HTERT RPE-1 (cell line): ENCODE results near the gene DOCK4.

Experiments used
- in situ Hi-C: fragments of 300-500 bp; cut with MboI; formaldehyde crosslinking; loops from 4 replicates; pipeline ENCODE4 v1.14.3; 2020; ENCODE audit warnings: low sequenced_read_pairs

Gene DOCK4

DNA sequence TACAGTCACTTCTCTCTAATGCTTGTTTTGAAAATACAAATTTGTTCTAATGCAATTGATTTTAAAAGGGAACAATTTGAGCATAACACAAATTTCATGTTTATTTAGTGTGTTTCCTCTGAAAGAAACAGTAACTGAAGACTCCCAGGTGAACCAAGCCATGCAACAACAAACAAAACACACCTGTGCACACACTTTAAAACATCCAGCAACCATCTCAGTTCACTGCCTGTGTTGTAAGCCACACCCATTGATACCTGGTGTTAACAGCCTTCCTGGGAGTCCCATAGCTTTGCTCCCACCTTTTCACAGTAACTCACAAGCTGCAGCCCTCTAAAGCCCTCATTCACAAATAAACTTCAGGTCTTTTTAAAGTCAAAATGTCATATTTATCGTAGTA is 89.3 kb downstream of the DOCK4 start:
- in situ Hi-C loops, result no loop called here

GRCh38 chr7:112116358-112116757 is 89.8 kb downstream of the DOCK4 start:
- in situ Hi-C loops, result no loop called here

DNA sequence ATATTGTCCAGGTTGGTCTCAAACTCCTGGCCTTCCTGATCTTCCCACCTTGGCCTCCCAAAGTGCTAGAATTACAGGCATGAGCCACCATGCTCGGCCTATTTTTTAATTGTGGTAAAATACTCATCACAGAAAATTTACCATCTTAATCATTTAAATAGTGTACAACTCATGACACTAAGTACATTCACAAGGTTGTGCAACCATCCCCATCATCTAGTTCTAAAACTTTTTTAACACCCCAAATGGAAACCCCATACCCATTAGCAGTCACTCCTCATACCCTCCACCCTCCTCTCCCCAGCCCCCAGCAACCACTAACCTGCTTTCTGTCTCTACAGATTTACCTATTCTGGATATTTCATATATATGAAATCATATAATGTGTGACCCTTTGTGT is 90.3 kb downstream of the DOCK4 start:
- in situ Hi-C loops, result no loop called here

DNA sequence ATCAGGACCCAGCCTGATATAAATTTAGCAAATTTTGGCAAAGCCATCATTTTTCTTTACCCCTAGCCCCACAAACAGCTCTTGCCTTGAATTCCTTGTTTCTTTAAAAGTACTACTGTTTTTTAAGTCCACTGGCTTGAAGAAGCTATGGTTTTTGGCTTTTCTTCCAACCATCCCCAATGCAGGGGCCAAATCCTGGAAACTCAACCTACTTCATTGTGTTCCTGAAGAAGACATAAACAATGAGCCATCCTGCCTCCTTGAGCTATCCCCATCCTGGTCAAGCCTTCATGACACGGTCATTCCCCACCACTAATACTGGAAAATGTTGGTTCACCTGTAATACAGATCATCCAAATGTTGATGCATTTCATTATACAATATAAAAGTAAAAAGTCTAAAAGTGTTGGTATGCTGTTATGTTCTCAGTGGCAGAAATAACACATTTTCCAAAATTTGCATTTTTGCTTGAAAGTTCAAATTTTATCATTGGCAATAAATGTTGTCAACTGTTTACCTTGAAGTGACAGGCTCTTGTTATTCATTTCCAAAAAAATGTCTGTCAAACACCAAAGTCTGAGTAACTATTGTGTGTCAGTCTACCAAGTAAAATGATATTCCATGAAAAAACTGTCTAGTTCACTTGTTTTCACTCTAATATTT is 92.2 kb downstream of the DOCK4 start:
- in situ Hi-C loops, result no loop called here

DNA sequence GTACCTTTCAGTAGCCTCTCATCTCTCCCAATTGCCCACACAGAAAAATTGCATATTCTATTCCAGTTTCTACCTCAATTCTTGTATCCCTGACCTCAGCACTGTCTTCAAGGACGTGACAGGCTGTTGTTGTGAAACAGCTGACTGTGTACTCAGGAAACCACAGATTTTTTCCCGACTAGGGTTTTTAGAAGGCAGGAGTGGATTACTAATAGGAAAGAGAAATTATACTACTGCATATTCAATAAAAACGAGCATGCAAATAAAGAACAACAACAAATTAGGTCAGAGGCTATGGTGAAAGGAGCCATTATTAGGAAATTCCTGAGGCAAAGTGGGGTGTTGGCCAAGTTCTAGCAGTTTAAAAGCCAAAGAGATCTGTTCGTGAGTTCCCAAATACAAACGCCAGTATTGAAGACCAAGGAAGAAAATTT is 93.4 kb downstream of the DOCK4 start:
- in situ Hi-C loops, result no loop called here

- in situ Hi-C loops, result no loop called here
Observed at GRCh38 chr7:112110651-112111050, 95.5 kb downstream of the DOCK4 start.

DNA sequence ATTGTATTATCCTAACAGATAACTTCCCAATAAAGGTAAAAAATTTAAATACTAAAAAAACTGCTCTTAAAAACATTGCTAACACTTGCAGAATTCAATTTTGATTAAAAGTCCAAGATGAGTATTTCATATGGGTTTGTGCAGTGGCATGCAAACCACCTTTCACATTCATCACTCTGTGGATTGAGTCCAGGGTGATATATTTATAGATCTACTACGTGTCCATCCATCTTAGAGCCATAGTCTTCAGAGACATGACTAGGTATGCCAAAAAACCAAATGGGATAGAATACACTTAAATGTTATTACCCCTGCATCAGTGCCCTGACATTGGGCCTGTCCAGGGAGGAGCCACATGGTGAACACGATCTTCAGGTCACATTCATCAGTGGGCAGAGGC is 96.0 kb downstream of the DOCK4 start:
- in situ Hi-C loops, result no loop called here

GRCh38 chr7:112108981-112109380 is 97.2 kb downstream of the DOCK4 start:
- in situ Hi-C loops, result no loop called here

- in situ Hi-C loops, result no loop called here
Observed at GRCh38 chr7:112105584-112106530, 100.3 kb downstream of the DOCK4 start.

GRCh38 chr7:112104120-112104519 is 102.1 kb downstream of the DOCK4 start:
- in situ Hi-C loops, result no loop called here

GRCh38 chr7:112103246-112103645 is 103.0 kb downstream of the DOCK4 start:
- in situ Hi-C loops, result no loop called here

DNA sequence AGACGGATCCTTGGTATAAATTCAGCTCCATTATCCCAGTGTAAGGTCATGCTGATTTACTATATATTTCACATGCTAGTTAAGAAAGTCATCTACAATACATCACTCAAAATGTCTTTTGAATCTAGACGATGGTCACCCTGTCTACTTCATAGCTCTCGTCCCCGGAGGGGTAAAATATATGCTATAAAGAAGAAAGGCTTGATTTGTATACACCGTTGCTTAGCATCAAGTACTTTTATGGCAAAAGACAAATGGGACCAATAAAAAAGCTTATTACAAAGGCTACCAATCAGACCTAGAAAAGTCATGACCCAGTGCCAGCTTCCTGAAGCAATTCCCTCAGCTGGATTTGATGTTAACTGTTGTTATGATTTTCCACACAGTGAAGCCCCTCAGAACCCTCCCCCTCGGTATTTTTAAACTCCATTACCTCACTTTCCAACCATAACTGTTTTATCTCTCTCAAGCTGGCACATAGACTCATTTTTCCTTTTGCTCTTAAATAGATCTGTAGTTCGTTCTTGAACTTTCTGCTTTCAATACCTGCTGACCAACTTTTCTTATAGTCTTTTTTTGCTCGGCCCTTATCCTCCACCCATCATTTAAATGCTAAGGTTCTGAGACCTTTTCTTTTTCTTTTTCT is 104.9 kb downstream of the DOCK4 start:
- in situ Hi-C loops, result no loop called here

DNA sequence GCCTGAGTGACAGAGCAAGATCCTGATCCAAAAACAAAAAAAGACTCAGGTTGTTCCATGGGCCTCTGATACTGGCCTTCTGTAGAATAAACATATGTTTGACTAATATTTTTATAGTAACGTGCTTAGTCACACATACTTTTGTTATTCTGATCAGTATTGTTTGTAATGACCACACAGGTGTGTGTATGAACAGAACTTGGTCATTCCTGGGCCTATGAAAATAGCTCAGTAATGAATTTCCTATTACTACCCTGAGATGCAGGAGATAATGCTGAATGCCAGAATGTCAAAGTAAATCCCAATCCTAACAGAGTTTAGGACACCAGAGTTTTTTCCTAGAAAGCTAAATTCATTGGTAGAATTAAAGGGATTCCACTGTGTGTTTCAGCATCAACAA is 108.7 kb downstream of the DOCK4 start:
- in situ Hi-C loops, result no loop called here

GRCh38 chr7:112093409-112093808 is 112.8 kb downstream of the DOCK4 start:
- in situ Hi-C loops, result no loop called here

DNA sequence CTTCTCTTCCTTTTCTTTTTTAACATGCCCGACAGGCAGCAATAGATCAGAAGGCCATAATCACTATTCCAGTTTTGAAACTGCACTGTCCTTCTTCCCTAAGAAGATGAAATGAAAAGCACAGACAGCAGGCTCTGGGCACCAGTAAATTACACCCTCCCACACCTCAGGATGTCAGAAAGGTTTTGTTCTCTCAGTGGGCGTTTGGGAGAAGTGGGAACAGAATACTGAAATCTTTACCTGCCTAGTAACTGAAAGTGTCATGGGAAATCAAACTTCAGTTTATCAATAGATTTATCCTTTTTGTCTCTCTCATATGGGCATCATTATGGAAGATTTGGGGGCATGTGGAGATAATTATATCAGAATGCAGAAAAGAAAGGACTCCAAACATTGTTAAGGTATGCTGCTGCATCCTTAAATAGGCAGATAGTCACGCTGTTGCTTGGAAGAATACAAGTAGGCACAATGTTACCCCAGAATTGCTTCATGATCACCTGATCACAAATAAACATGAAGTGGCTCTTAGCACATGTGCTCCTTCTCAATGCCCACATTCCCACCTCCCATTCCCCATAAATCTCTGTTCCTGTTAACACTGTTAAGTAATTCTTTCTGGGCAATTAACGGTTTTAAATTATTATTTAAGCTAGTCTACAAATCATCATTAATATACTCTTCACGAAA is 113.3 kb downstream of the DOCK4 start:
- in situ Hi-C loops, result no loop called here

GRCh38 chr7:112092306-112092705 is 113.9 kb downstream of the DOCK4 start:
- in situ Hi-C loops, result no loop called here

- in situ Hi-C loops, result no loop called here
Observed at GRCh38 chr7:112091768-112092167, 114.4 kb downstream of the DOCK4 start.

- in situ Hi-C loops, result no loop called here
Observed at GRCh38 chr7:112089551-112089950, 116.6 kb downstream of the DOCK4 start.

GRCh38 chr7:112088484-112089016 is 117.6 kb downstream of the DOCK4 start:
- in situ Hi-C loops, result no loop called here

GRCh38 chr7:112086496-112087254 is 119.5 kb downstream of the DOCK4 start:
- in situ Hi-C loops, result no loop called here
